Endothelial cell of umbilical vein (primary cell): Measurements from ENCODE around the gene STOX1.

ENCODE experiments used
- CTCF ChIP-seq, 2 donors: IDR thresholded peaks; 1 replicate in 1 of 2; 2 replicates in 1 of 2; pipeline ENCODE4 v1.5.1; 2011; ENCODE audit warnings: low read length in 2 of 2, mild to moderate bottlenecking in 2 of 2, moderate library complexity in 2 of 2, control low read depth in 1 of 2, inconsistent platforms in 1 of 2, low read depth in 1 of 2; ENCODE audit not compliant: insufficient read depth in 1 of 2; ENCODE audit errors: extremely low read depth in 1 of 2
- EZH2 ChIP-seq: IDR thresholded peaks from 2 replicates; pipeline ENCODE4 v1.6.1; 2012; ENCODE audit warnings: borderline replicate concordance, low read depth, mild to moderate bottlenecking, moderate library complexity, low read length, inconsistent platforms; ENCODE audit not compliant: severe bottlenecking
- GATA2 ChIP-seq: IDR thresholded peaks from 2 replicates; pipeline ENCODE4 v1.7.0; 2011; ENCODE audit warnings: low read depth, mild to moderate bottlenecking, moderate library complexity, mixed read lengths, low read length; ENCODE audit not compliant: insufficient read length, insufficient read depth
- MYC ChIP-seq: IDR thresholded peaks from one replicate; pipeline ENCODE4 v1.6.1; 2011; ENCODE audit warnings: mild to moderate bottlenecking, low read depth, low read length
- POLR2A ChIP-seq: IDR thresholded peaks from 2 replicates; pipeline ENCODE4 v1.6.1; 2012; ENCODE audit warnings: low read depth, mild to moderate bottlenecking, control low read depth, low read length

GRCh38 chr10:68870061-68870460 lies 42.7 kb downstream of the STOX1 start:
- no peak for TF ChIP-seq CTCF (IDR thresholded peaks at IDR 0.05; ENCODE audit: extremely low read depth in 1 of 2, insufficient read depth in 1 of 2, low read depth in 1 of 2, low read length in 2 of 2)
- TF ChIP-seq MYC, result no peak
- TF ChIP-seq EZH2, result no peak
- TF ChIP-seq GATA2, result no peak
- TF ChIP-seq POLR2A, result no peak
